Fibroblast of lung (primary cell): ENCODE data around the gene PEX6.

Source experiments
- CTCF ChIP-seq, 2 donors: IDR thresholded peaks in 1 of 2; conservative IDR thresholded peaks in 1 of 2; 1 replicate in 1 of 2; 2 replicates in 1 of 2; pipeline ENCODE4 v1.5.1; 2011 to 2012; ENCODE audit warnings: low read length in 2 of 2, control low read depth in 1 of 2, inconsistent platforms in 1 of 2, low read depth in 1 of 2, mild to moderate bottlenecking in 1 of 2
- EZH2 ChIP-seq: IDR thresholded peaks from 2 replicates; pipeline ENCODE4 v1.5.1; 2012; ENCODE audit warnings: low read length, control low read depth, mild to moderate bottlenecking; ENCODE audit errors: missing control alignments

GRCh38 chr6:42987533-42988451 is 8.8 kb upstream of the PEX6 start:
- no peak for TF ChIP-seq CTCF (conservative IDR thresholded peaks at IDR 0.05 in 1 of 2, IDR thresholded peaks at IDR 0.05 in 1 of 2; ENCODE audit: low read depth in 1 of 2, low read length in 2 of 2)
- TF ChIP-seq EZH2: no peak
